Measurements from ENCODE around the gene CGNL1.

CGNL1 gene

DNA sequence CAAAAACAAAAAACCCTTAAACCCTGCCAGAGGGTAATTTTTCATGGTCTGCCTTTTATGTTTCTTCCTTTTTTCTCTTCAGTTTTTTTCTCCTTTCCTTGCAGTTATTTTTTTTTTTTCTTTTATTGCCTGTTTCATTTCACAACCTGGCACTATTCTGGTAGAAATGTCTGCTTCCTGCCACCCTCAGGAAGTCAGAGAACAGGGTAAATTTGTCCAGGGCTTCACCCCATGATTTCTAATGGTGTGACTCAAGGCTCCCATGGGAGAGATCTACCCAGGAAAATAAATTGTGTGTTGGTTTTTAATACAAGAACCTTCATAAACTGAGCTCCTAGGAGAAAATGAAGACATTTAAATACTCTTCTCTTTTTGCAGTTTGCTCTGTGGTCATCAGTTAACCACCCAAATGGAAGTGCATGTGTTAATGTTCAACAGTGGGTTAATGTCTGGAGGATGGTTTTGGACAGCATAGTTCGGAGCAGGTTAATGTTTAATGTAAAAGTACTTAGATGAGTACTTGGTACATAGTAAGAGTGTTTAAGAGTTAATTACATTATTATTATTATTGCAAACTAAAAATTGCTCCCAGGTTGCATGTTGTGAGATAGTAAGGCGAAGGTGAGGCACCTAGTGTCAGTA, 45.9 kb downstream of the CGNL1 start:
- no peak for DNase-seq

- no peak for DNase-seq
These were observed 47.4 kb downstream of the CGNL1 start for GRCh38 chr15:57423599-57424140.

- no peak for DNase-seq
These were observed 48.5 kb downstream of the CGNL1 start for GRCh38 chr15:57424628-57425405.

DNA sequence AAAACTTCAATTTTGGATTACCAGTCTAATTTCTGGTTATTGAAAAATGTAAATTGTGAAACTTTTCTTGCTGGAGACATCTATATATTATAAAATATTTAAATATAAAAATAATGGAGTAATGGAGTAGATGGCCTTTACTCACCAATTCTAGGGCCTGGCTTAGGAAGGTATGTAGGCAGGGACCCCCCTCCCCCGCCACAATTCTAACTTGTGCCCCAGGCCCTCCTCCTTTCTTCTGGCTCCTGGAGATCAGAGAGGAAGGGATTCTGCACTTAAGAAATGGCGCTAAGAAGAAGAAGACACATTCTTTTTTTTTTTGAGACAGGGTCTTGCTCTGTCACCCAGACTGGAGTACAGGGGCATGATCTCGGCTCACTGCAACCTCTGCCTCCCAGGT, 49.5 kb downstream of the CGNL1 start:
- DNase-seq, result no peak

GRCh38 chr15:57427367-57427821, 51.1 kb downstream of the CGNL1 start:
- no peak for DNase-seq

DNA sequence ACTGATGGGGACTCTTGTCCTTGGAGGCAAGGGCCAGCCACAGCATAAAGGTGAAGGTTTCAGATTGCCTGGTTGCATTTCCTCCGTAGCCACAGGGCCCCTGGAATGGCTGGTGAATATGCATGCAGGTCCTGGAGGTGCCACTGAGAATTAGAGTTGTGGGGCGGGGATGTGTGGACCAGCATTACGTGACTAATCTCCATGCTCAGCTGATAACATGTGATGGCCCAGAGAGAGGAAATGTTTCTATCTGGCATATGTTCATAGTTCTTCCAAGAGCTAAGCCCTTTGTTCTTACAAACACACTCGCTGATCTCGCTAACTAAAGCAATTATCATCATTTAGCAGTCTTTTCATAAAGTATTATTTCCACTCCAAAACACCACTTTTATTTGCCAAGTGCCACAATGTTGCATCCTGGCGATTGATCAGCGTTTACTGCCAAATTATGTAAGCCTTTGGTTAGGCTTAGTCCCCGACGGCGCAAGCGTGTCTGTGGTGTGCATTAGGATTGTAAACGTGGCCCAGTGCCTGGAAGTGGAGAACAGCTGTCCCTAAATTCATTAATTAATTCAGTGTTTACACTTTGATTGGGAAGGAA, 55.9 kb downstream of the CGNL1 start:
- peak in 1 of 14 donors; percentile 6 for DNase-seq

DNA sequence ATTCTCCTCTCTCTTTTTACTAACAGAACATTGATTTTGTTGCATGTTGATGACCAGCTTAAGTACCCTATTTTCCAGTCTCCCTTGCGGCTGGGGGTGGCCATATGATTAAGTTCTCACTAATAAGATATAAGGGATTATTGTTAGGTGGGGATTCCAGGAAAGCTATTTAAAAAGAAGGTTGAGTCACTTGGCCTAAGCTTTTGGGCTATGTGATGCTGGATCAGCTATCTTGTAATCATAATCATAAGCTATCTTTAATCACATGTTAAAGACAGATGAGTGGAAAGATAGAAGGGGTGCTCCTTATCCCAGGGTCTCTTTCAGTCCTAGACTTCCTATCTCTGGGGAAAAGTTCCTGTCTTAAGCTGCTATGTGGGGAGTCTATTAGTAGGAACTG, 59.9 kb downstream of the CGNL1 start:
- no peak for DNase-seq

DNA sequence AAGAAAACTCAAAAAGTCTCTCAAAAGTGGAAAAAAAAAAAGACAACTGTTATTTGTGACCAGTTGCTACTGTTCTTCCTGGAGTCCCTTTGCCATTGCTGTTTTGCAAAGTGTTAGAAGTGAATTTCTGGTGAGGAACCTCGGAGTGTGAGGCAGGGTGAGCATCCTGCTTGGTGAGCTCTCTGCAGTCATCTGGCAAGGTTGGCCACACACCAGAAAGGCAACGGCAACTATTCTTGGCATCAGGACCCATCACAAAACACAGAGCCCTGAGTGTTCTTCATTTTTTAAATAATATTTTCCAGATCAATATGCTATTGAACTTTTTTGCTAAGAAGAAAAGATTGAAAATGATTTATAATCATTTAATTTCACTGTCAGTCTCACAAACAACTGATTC, 60.7 kb downstream of the CGNL1 start:
- no peak for DNase-seq

DNA sequence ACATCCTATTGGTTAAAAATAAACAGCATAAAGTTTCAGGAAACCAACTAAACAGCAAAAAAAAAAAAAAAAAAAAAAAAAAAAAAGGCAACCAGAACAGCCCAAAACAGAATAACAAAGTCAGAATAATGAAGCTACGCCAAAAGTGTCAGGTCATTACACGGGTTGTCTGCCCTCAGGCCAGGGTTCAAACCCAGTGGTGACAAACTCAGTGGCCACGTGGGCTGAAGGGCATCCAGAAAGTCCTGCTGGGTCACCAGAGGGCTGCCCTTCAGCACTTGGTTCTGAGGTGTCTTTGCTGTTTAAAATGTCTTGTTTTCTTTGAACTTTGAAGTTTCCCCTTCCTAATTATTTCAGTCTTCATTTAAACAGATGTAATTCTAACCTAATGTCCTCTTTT, 61.3 kb downstream of the CGNL1 start:
- no peak for DNase-seq

DNA sequence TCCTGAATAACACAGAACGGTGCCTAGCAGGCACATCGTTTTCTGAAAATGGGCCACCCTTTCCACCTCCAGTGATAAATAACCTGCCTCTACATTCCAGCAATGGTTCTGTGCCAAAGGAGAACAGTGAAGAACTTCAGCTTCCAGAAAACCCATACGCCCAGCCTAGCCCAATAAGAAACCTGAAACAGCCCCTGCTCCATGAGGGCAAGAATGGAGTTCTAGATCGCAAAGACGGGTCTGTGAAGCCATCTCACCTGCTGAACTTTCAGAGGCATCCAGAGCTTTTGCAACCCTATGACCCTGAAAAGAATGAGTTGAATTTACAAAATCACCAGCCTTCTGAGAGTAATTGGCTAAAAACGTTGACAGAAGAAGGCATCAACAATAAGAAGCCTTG, 61.9 kb downstream of the CGNL1 start:
- no peak for DNase-seq

DNA sequence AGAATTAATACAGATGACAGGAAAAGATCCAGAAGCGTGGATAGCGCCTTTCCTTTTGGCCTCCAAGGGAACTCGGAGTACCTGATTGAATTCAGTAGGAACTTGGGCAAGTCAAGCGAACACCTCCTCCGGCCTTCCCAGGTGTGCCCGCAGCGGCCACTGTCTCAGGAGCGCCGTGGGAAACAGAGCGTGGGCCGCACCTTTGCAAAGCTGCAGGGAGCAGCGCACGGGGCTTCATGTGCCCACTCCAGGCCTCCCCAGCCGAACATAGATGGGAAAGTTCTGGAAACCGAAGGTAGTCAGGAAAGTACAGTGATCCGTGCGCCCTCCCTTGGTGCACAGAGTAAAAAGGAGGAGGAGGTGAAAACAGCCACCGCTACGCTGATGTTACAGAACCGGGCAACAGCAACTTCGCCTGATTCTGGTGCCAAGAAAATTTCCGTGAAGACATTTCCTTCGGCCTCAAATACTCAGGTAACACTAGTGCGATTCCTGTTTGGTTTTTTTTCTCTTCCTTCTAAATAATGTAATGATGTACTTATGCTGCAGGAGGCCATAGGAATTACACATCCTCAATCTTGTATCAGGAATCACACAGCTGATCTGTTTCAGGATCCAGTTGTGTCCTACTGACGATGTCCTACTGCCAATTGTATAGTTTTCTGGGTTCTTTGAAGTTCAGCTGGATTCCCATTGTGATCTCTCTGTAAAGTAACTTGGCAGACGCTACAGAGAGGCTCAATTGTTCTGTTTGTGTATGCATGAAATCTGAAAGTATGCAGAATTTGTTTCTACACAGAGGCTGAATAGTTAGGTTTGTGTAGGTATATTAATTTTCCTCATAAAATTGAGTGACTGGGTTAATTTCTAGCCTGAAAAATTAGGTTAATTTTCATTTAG, 63.1 kb downstream of the CGNL1 start:
- no peak for DNase-seq

GRCh38 chr15:57440167-57440566, 63.9 kb downstream of the CGNL1 start:
- DNase-seq, result no peak

GRCh38 chr15:57440799-57441198, 64.5 kb downstream of the CGNL1 start:
- no peak for DNase-seq

- DNase-seq, result no peak
These were observed 66.0 kb downstream of the CGNL1 start for GRCh38 chr15:57442335-57442734.

- no peak for DNase-seq
These were observed 67.2 kb downstream of the CGNL1 start for GRCh38 chr15:57443486-57443885.

DNA sequence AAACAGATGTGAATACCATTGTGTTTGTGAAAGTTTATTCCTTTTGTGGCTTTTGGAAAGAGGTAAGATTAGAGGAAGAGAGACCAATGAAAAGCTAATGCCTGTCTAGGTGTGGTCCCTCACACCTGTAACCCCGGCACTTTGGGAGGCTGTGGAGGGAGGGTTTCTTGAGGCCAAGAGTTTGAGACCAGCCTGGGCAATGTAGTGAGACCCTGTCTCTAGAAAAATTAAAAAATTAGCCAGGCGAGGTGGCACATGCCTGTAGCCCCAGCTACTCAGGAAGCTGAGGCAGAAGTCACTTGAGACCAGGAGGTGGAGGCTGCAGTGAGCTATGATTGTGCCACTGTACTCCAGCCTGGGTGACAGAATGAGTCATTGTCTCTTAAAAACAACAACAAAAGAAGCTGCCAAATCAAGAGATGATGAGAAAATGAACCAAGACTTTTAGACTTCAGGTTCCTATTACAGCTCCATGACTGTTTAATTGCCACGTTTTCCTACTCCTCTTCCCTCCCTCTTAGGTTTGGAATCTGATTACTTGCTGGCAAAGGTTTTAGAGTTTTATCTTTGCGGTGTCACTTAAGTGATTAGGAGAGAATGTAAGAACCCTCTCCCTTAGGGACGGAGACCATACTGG, 68.7 kb downstream of the CGNL1 start:
- DNase-seq, result no peak

GRCh38 chr15:57445872-57446271, 69.6 kb downstream of the CGNL1 start:
- DNase-seq, result no peak

DNA sequence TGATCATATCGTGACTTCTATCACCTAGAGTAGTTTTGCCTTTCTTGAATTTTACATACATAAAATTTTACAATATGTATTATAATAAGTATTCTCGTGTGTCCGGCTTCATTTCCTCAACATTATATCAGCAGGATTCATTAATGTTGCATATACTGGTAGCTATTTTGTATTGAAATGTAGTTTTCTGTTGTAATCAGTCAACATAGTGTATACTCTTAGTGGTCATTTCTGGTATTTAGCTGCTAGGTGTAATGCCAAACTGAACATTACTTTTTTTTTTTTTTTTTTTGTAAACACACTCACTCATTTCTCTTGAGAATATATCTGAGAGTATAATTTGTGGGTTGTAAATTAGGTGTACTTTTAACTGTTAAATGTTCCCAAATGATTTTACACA, 70.1 kb downstream of the CGNL1 start:
- no peak for DNase-seq

GRCh38 chr15:57451555-57451954, 75.2 kb downstream of the CGNL1 start:
- DNase-seq, result no peak

GRCh38 chr15:57452090-57452754, 75.9 kb downstream of the CGNL1 start:
- DNase-seq, result no peak

DNA sequence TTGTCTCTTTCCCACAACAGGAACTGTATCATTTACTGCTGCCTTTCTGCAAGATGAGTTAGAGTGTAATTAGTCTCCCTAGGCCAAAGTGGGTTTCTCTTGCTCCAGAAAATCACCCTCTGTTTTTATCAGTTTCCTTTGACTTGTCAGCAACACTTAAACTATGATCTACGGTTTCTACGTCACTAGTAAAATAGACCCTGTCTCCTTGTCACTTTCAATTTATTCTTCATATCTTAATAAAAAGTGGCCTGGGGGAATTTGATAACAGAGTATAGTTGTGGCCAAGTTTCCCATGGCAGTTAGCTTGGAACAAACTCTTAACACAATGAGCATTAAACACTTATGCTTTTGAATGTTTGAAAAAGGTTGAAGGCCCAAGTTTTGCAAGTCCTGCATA, 79.6 kb downstream of the CGNL1 start:
- no peak for DNase-seq
